GM23338 (cell line): ENCODE results near the gene MAD1L1. TPM values are rescaled to one million over a fixed set of nuclear protein-coding genes. Genes with fewer than 3 reads are reported as not detected.

Experiments
- ATAC-seq: fragments of 200-7000 bp; cut with Tn5 transposase; 3 replicates; pipeline ENCODE4 v1.9.1; 2020
- DNase-seq: peaks from one replicate; pipeline ENCODE4 v3.0.0-alpha.2; 2015; ENCODE audit warnings: low spot score
- H2AFZ ChIP-seq: fragments of 200-600 bp; sonication (generic); 2 replicates; pipeline ENCODE4 v1.8.0; 2016; ENCODE audit warnings: antibody characterized with exemption, mild to moderate bottlenecking, moderate library complexity
- H3F3A ChIP-seq: fragments of 200-600 bp; sonication (generic); replicated peaks from 2 replicates; pipeline ENCODE4 v1.8.0; 2017; ENCODE audit warnings: antibody characterized with exemption, mixed run types, low read depth
- H3K27ac ChIP-seq: fragments of 200-600 bp; sonication (generic); 2 replicates; pipeline ENCODE4 v1.6.1; 2016; ENCODE audit warnings: low read depth
- H3K27me3 ChIP-seq: fragments of 200-600 bp; sonication (generic); 2 replicates; pipeline ENCODE4 v1.8.0; 2016; ENCODE audit warnings: mild to moderate bottlenecking, mixed run types, moderate library complexity; ENCODE audit not compliant: insufficient read depth
- H3K36me3 ChIP-seq: fragments of 200-600 bp; sonication (generic); 2 replicates; pipeline ENCODE4 v1.8.0; 2016; ENCODE audit warnings: mild to moderate bottlenecking; ENCODE audit not compliant: insufficient read depth
- H3K4me1 ChIP-seq: fragments of 200-600 bp; sonication (generic); 2 replicates; pipeline ENCODE4 v1.8.0; 2016; ENCODE audit warnings: mild to moderate bottlenecking, moderate library complexity; ENCODE audit not compliant: insufficient read depth
- H3K4me2 ChIP-seq: fragments of 200-600 bp; sonication (generic); 2 replicates; pipeline ENCODE4 v1.7.1; 2017; ENCODE audit warnings: mixed run types
- H3K4me3 ChIP-seq: fragments of 200-600 bp; sonication (generic); 2 replicates; pipeline ENCODE4 v1.6.1; 2016; ENCODE audit warnings: mixed run types
- H3K79me2 ChIP-seq: fragments of 200-600 bp; sonication (generic); replicated peaks from 2 replicates; pipeline ENCODE4 v1.8.0; 2017; ENCODE audit warnings: mild to moderate bottlenecking; ENCODE audit not compliant: insufficient read depth
- H3K9me2 ChIP-seq: fragments of 200-600 bp; sonication (generic); 2 replicates; pipeline ENCODE4 v1.8.0; 2017; ENCODE audit not compliant: insufficient read depth
- H4K20me1 ChIP-seq: fragments of 200-600 bp; sonication (generic); replicated peaks from 2 replicates; pipeline ENCODE4 v1.8.0; 2017; ENCODE audit warnings: mild to moderate bottlenecking; ENCODE audit not compliant: insufficient read depth
- H3K27ac Mint-ChIP-seq: 2 replicates; pipeline ENCODE4 v1.8.0; 2020; ENCODE audit warnings: inconsistent platforms, mild to moderate bottlenecking, moderate library complexity, mixed read lengths
- H3K27me3 Mint-ChIP-seq: 3 replicates; pipeline ENCODE4 v1.8.0; 2022; ENCODE audit warnings: low read depth, mild to moderate bottlenecking, moderate library complexity, mixed read lengths, inconsistent platforms; ENCODE audit not compliant: insufficient read depth, poor library complexity
- H3K36me3 Mint-ChIP-seq: 3 replicates; pipeline ENCODE4 v1.8.0; 2021; ENCODE audit warnings: low read depth, mild to moderate bottlenecking, inconsistent platforms, moderate library complexity, mixed read lengths
- H3K4me1 Mint-ChIP-seq: 3 replicates; pipeline ENCODE4 v1.8.0; 2020; ENCODE audit warnings: mild to moderate bottlenecking, inconsistent platforms, mixed read lengths
- H3K4me3 Mint-ChIP-seq: 3 replicates; pipeline ENCODE4 v1.8.0; 2021; ENCODE audit warnings: moderate library complexity, mild to moderate bottlenecking, inconsistent platforms, mixed read lengths
- H3K9me3 Mint-ChIP-seq: 3 replicates; pipeline ENCODE4 v1.8.0; 2020; ENCODE audit warnings: moderate library complexity, mild to moderate bottlenecking, inconsistent platforms, mixed read lengths
- EZH2 ChIP-seq: fragments of 200-600 bp; sonication (generic); IDR thresholded peaks from one replicate; pipeline ENCODE4 v1.8.0; 2017; ENCODE audit warnings: antibody characterized with exemption, mild to moderate bottlenecking, low read depth; ENCODE audit not compliant: unreplicated experiment
- EZH2phosphoT487 ChIP-seq: fragments of 200-600 bp; sonication (generic); IDR thresholded peaks from one replicate; pipeline ENCODE4 v1.8.1; 2018; ENCODE audit warnings: antibody characterized with exemption; ENCODE audit not compliant: unreplicated experiment
- JUNB ChIP-seq: IDR thresholded peaks from one replicate; pipeline ENCODE4 v1.6.1; 2016; ENCODE audit warnings: antibody characterized with exemption; ENCODE audit not compliant: unreplicated experiment
- NANOG ChIP-seq: IDR thresholded peaks from 2 replicates; pipeline ENCODE4 v1.6.1; 2016; ENCODE audit warnings: antibody characterized with exemption, borderline replicate concordance
- POLR2AphosphoS5 ChIP-seq: IDR thresholded peaks from 2 replicates; pipeline ENCODE4 v1.6.1; 2016; ENCODE audit warnings: antibody characterized with exemption, low read depth
- ZNF114 ChIP-seq: fragments of 250-450 bp; sonication (Bioruptor Pico); IDR thresholded peaks from 2 replicates; pipeline ENCODE4 v1.5.0; 2020; ENCODE audit warnings: mild to moderate bottlenecking, moderate library complexity
- polyA plus RNA-seq: library from polyadenylated mRNA; unstranded; fragments of >200 nt; fragmentation: Nextera tagmentation; extraction: Ambion mirVana; gene quantifications from 2 replicates; pipeline ENCODE4 v1.2.1, GENCODE V29; 2016
- total RNA-seq: library from RNA; depleted of rRNA; stranded (reverse); fragments of >200 nt; shearing (Covaris generic); gene quantifications from 2 replicates; pipeline ENCODE4 v1.2.3, GENCODE V29; 2014
- TF ChIP-seq, protein P1 (sequence below): fragments of 250-450 bp; sonication (Bioruptor Pico); IDR thresholded peaks from 2 replicates; pipeline ENCODE4 v1.5.0; 2020; ENCODE audit warnings: mild to moderate bottlenecking, moderate library complexity
- TF ChIP-seq, protein P2 (sequence below): IDR thresholded peaks from 2 replicates; pipeline ENCODE4 v1.6.1; 2016; ENCODE audit warnings: antibody characterized with exemption

MAD1L1 gene
- total and polyA plus RNA-seq, 2 experiments from 2014 or later: 40.3 to 59.3 TPM

DNA sequence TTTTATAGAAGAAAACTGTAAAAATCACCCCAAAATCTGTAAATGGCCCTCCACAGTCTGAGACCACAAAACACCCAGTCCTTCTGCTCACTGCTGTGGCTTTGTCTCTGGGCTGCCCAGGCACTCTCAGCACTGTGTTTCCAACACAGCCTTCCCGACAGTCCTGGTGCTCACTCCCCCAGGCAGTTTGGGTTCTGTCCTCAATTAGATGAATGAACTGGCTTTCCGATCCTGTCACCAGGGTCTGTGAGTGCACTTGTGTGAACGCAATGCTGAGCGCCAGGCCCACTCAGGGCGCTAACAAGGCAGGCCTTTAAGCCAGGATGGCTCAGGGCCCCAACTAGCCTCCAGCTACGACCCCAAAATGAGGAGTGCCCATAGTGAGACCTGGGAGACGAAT, 3.3 kb downstream of the MAD1L1 start (continued):
- no peak for TF ChIP-seq EZH2
- TF ChIP-seq ZNF114 (CRISPR knock-in tag): no peak
- no peak for TF ChIP-seq JUNB
- TF ChIP-seq, protein P1, sequence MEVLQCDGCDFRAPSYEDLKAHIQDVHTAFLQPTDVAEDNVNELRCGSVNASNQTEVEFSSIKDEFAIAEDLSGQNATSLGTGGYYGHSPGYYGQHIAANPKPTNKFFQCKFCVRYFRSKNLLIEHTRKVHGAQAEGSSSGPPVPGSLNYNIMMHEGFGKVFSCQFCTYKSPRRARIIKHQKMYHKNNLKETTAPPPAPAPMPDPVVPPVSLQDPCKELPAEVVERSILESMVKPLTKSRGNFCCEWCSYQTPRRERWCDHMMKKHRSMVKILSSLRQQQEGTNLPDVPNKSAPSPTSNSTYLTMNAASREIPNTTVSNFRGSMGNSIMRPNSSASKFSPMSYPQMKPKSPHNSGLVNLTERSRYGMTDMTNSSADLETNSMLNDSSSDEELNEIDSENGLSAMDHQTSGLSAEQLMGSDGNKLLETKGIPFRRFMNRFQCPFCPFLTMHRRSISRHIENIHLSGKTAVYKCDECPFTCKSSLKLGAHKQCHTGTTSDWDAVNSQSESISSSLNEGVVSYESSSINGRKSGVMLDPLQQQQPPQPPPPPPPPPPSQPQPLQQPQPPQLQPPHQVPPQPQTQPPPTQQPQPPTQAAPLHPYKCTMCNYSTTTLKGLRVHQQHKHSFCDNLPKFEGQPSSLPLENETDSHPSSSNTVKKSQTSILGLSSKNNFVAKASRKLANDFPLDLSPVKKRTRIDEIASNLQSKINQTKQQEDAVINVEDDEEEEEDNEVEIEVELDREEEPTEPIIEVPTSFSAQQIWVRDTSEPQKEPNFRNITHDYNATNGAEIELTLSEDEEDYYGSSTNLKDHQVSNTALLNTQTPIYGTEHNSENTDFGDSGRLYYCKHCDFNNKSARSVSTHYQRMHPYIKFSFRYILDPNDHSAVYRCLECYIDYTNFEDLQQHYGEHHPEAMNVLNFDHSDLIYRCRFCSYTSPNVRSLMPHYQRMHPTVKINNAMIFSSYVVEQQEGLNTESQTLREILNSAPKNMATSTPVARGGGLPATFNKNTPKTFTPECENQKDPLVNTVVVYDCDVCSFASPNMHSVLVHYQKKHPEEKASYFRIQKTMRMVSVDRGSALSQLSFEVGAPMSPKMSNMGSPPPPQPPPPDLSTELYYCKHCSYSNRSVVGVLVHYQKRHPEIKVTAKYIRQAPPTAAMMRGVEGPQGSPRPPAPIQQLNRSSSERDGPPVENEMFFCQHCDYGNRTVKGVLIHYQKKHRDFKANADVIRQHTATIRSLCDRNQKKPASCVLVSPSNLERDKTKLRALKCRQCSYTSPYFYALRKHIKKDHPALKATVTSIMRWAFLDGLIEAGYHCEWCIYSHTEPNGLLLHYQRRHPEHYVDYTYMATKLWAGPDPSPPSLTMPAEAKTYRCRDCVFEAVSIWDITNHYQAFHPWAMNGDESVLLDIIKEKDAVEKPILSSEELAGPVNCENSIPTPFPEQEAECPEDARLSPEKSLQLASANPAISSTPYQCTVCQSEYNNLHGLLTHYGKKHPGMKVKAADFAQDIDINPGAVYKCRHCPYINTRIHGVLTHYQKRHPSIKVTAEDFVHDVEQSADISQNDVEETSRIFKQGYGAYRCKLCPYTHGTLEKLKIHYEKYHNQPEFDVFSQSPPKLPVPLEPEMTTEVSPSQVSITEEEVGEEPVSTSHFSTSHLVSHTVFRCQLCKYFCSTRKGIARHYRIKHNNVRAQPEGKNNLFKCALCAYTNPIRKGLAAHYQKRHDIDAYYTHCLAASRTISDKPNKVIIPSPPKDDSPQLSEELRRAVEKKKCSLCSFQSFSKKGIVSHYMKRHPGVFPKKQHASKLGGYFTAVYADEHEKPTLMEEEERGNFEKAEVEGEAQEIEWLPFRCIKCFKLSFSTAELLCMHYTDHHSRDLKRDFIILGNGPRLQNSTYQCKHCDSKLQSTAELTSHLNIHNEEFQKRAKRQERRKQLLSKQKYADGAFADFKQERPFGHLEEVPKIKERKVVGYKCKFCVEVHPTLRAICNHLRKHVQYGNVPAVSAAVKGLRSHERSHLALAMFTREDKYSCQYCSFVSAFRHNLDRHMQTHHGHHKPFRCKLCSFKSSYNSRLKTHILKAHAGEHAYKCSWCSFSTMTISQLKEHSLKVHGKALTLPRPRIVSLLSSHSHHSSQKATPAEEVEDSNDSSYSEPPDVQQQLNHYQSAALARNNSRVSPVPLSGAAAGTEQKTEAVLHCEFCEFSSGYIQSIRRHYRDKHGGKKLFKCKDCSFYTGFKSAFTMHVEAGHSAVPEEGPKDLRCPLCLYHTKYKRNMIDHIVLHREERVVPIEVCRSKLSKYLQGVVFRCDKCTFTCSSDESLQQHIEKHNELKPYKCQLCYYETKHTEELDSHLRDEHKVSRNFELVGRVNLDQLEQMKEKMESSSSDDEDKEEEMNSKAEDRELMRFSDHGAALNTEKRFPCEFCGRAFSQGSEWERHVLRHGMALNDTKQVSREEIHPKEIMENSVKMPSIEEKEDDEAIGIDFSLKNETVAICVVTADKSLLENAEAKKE (CRISPR knock-in tag): no peak

DNA sequence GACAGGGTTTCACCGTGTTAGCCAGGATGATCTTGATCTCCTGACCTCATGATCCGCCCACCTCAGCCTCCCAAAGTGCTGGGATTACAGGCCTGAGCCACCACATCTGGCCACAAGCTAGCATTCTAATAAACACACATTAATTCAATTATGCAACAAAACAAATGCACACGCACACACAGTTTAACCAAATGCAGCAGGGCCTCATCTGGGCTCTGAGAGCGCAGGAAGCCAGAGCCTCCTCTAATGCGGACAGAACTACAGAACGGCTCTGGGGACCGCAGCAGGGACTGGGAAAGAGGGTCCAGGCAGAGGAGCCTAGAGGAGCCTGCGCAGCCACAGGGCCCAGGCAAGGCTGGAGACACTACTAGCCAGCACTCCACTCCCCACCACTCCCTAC, 3.8 kb downstream of the MAD1L1 start:
- Histone ChIP-seq H4K20me1 (peaks cover 12% of the 10 kb centered on the region), H3K27ac (no peak overlapping the region), H3F3A (peaks cover 2% of the 10 kb centered on the region; the same call in 1 of the 2 replicates), H3K4me3 (no peak overlapping the region), H3K36me3 (no peaks in the 10 kb centered on the region; the same call in 1 of the 2 replicates), H3K79me2 (peaks cover 73% of the 10 kb centered on the region), H2AFZ (no peak overlapping the region), H3K27me3 (no peaks in the 10 kb centered on the region), H3K4me1 (peaks cover 13% of the 10 kb centered on the region), H3K9me2 (no peaks in the 10 kb centered on the region), H3K4me2 (no peak overlapping the region)
- Mint-ChIP-seq H3K27ac (no peak overlapping the region), H3K4me1 (peaks cover 12% of the 10 kb centered on the region), H3K36me3 (peaks cover 60% of the 10 kb centered on the region), H3K27me3 (peaks cover 15% of the 10 kb centered on the region), H3K4me3 (no peak overlapping the region), H3K9me3 (no peaks in the 10 kb centered on the region)
- DNase-seq (no peak), ATAC-seq (no peak)
- TF ChIP-seq EZH2 (no peak), ZNF114 (CRISPR knock-in tag) (no peak), NANOG (no peak), EZH2phosphoT487 (no peak), JUNB (no peak), POLR2AphosphoS5 (no peak)
- TF ChIP-seq, protein P2, sequence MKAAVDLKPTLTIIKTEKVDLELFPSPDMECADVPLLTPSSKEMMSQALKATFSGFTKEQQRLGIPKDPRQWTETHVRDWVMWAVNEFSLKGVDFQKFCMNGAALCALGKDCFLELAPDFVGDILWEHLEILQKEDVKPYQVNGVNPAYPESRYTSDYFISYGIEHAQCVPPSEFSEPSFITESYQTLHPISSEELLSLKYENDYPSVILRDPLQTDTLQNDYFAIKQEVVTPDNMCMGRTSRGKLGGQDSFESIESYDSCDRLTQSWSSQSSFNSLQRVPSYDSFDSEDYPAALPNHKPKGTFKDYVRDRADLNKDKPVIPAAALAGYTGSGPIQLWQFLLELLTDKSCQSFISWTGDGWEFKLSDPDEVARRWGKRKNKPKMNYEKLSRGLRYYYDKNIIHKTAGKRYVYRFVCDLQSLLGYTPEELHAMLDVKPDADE: no peak
- TF ChIP-seq, protein P1 (CRISPR knock-in tag): no peak
